ENCODE results near the gene TBRG4.

GRCh38 chr7:45114926-45115325 is 3.4 kb upstream of the TBRG4 start:
- no peak for TF ChIP-seq POLR2AphosphoS5 (IDR thresholded peaks at IDR 0.05; ENCODE audit: low read depth)
- no peak for TF ChIP-seq CTCF (IDR thresholded peaks at IDR 0.05; ENCODE audit: insufficient read depth, low read length)
- TF ChIP-seq SPI1 (IDR thresholded peaks at IDR 0.05; ENCODE audit: borderline replicate concordance, low read depth): peak; percentile 50; the same call in 1 of the 2 replicates
